ENCODE results near the gene SEMA6D. TPM values are rescaled to one million over a fixed set of nuclear protein-coding genes. Genes with fewer than 3 reads are reported as not detected.

The SEMA6D gene
- polyA plus RNA-seq, 1 of the 3 experiments (the other 2 are of a cell fraction) = 0.30 TPM

- no peak for TF ChIP-seq RXRA (IDR thresholded peaks at IDR 0.05; ENCODE audit: borderline replicate concordance, low read depth)
These were observed 93.9 kb downstream of the SEMA6D start (continued) for GRCh38 chr15:47811172-47811571.

GRCh38 chr15:47812470-47812999 is 95.2 kb downstream of the SEMA6D start:
- Histone ChIP-seq H3K9ac (no peak overlapping the region), H3K4me2 (no peak overlapping the region), H3K9me2 (no peaks in the 10 kb centered on the region), H3F3A (replicated peaks; ENCODE audit: insufficient read depth) (no peaks in the 10 kb centered on the region), H3K27me3 (ENCODE audit: insufficient read depth) (no peaks in the 10 kb centered on the region), H4K20me1 (ENCODE audit: insufficient read depth) (no peaks in the 10 kb centered on the region), H3K79me2 (ENCODE audit: insufficient read depth) (no peaks in the 10 kb centered on the region), H3K4me3 (ENCODE audit: low read depth in 2 of 2, low read length in 1 of 2) (no peak overlapping the region), H3K36me3 (replicated peaks in 1 of 2; ENCODE audit: control insufficient read depth in 1 of 2, insufficient read depth in 2 of 2, low read length in 1 of 2) (no peaks in the 10 kb centered on the region), H3K4me1 (ENCODE audit: control insufficient read depth in 1 of 2, insufficient read depth in 2 of 2, low read depth in 1 of 2, low read length in 1 of 2) (peaks cover 0 to 6% of the 10 kb centered on the region in 2 experiments; a peak in 2 of 4 replicates), H2AFZ (ENCODE audit: low read depth) (no peak overlapping the region), H3K27ac (ENCODE audit: low read depth in 2 of 2, low read length in 1 of 2) (no peak overlapping the region), H3K9me3 (no peaks in the 10 kb centered on the region)
- POLR2A ChIA-PET = no interaction called here
- TF ChIP-seq YY1 (IDR thresholded peaks at IDR 0.05; ENCODE audit: low read depth) (no peak), FOXJ3 (CRISPR knock-in tag; IDR thresholded peaks at IDR 0.05) (no peak), MXI1 (IDR thresholded peaks at IDR 0.05; ENCODE audit: low read depth, low read length) (no peak), CHD2 (IDR thresholded peaks at IDR 0.05; ENCODE audit: low read length, partially characterized antibody) (no peak), FOXM1 (IDR thresholded peaks at IDR 0.05; ENCODE audit: low read depth) (no peak), CTCF (IDR thresholded peaks at IDR 0.05) (no peak), NRF1 (IDR thresholded peaks at IDR 0.05; ENCODE audit: low read depth, low read length) (no peak), RCOR1 (IDR thresholded peaks at IDR 0.05; ENCODE audit: low read length) (no peak), MEF2A (IDR thresholded peaks at IDR 0.05; ENCODE audit: borderline replicate concordance, low read depth) (no peak), RFX5 (IDR thresholded peaks at IDR 0.05; ENCODE audit: low read length) (no peak), RAD21 (IDR thresholded peaks at IDR 0.05; ENCODE audit: low read length) (no peak), JUND (IDR thresholded peaks at IDR 0.05) (no peak), RXRA (IDR thresholded peaks at IDR 0.05; ENCODE audit: borderline replicate concordance, low read depth) (no peak), TAF1 (IDR thresholded peaks at IDR 0.05; ENCODE audit: borderline replicate concordance, low read depth, low read length) (no peak)
- TF ChIP-seq, protein P1, sequence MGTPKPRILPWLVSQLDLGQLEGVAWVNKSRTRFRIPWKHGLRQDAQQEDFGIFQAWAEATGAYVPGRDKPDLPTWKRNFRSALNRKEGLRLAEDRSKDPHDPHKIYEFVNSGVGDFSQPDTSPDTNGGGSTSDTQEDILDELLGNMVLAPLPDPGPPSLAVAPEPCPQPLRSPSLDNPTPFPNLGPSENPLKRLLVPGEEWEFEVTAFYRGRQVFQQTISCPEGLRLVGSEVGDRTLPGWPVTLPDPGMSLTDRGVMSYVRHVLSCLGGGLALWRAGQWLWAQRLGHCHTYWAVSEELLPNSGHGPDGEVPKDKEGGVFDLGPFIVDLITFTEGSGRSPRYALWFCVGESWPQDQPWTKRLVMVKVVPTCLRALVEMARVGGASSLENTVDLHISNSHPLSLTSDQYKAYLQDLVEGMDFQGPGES (IDR thresholded peaks at IDR 0.05; ENCODE audit: low read depth, low read length) = no peak
- TF ChIP-seq, protein P2, sequence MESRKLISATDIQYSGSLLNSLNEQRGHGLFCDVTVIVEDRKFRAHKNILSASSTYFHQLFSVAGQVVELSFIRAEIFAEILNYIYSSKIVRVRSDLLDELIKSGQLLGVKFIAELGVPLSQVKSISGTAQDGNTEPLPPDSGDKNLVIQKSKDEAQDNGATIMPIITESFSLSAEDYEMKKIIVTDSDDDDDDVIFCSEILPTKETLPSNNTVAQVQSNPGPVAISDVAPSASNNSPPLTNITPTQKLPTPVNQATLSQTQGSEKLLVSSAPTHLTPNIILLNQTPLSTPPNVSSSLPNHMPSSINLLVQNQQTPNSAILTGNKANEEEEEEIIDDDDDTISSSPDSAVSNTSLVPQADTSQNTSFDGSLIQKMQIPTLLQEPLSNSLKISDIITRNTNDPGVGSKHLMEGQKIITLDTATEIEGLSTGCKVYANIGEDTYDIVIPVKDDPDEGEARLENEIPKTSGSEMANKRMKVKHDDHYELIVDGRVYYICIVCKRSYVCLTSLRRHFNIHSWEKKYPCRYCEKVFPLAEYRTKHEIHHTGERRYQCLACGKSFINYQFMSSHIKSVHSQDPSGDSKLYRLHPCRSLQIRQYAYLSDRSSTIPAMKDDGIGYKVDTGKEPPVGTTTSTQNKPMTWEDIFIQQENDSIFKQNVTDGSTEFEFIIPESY (IDR thresholded peaks at IDR 0.05; ENCODE audit: borderline replicate concordance, low read depth) = no peak
- TF ChIP-seq, protein P3, sequence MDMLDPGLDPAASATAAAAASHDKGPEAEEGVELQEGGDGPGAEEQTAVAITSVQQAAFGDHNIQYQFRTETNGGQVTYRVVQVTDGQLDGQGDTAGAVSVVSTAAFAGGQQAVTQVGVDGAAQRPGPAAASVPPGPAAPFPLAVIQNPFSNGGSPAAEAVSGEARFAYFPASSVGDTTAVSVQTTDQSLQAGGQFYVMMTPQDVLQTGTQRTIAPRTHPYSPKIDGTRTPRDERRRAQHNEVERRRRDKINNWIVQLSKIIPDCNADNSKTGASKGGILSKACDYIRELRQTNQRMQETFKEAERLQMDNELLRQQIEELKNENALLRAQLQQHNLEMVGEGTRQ (IDR thresholded peaks at IDR 0.05; ENCODE audit: borderline replicate concordance, low read depth, low read length) = no peak
- DNase-seq = no peak
- 52% methylated on average over 4 of the region's 4 CpGs for WGBS (ENCODE audit: low lambda C conversion rate)
- CTCF ChIA-PET = interaction anchor here (0.8 to 1.3 kb wide), 3 partner anchors 10 to 93 kb away, joined by 3 read pairs; no protein-coding TSS in a partner anchor

All from SK-N-SH (cell line).